LNCaP clone FGC (cell line): Measurements from ENCODE around the gene WDR17.

Source experiments
- DNase-seq: peaks from one replicate; pipeline ENCODE4 v3.0.0-alpha.2; 2011; ENCODE audit warnings: low read depth
- H3K4me3 ChIP-seq: 2 replicates; pipeline ENCODE4 v1.5.1; 2011; ENCODE audit warnings: mild to moderate bottlenecking, low read depth, low read length, control low read depth
- TF ChIP-seq, protein P1 (sequence below): IDR thresholded peaks from 2 replicates; pipeline ENCODE4 v1.5.1; 2012; ENCODE audit warnings: mild to moderate bottlenecking; ENCODE audit not compliant: control insufficient read depth, insufficient read depth; ENCODE audit errors: extremely low read depth

The WDR17 gene

DNA sequence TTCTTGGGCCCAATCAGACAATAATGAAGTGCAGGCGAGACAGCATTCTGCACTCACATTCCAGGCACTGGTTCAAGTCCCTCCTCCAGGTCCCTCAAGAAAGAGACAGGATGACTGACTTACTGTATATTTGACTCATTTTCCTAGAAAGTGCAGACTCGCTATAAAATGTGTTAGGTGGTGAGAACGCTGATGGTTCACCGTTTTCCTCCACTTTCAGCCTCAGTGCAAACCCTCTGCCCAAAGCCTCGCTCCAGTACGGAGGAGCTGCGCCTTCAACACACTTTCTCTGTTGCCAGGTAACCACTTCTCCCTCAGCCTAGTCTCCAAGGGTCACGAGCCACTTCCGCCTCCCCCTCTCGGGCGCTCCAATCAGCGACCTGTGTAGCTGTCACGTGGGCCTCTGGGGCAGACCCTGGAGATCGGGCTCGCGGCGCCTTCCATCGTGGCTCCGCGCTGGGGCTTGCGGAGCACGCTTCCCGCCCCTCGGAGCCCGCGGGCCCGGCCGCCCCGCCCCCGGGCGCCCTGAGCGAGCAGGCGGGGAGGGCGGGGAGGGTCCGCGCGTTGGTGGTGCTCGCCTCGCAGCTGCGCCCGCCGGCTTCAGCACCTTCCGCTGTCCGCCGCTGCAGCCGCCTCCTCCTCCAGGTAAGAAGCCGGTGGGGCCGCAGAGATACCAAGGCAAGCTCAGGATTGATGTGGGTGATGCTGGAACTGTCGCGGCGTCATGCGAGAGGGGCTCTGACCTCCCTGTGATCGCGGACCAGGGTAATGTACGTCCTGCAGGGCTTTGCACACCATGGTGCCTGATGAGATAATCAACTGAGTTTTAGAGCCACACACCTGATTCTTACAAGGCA lies at the start of gene WDR17:
TSS of gene WDR17 (plus strand) at position 407 of the 857 bp plus-strand sequence. CDS start 45,740 bp downstream, outside the sequence.
- no peak for DNase-seq
- H3K4me3 ChIP-seq, result no peak within 1 kb of the TSS
- TF ChIP-seq, protein P1, sequence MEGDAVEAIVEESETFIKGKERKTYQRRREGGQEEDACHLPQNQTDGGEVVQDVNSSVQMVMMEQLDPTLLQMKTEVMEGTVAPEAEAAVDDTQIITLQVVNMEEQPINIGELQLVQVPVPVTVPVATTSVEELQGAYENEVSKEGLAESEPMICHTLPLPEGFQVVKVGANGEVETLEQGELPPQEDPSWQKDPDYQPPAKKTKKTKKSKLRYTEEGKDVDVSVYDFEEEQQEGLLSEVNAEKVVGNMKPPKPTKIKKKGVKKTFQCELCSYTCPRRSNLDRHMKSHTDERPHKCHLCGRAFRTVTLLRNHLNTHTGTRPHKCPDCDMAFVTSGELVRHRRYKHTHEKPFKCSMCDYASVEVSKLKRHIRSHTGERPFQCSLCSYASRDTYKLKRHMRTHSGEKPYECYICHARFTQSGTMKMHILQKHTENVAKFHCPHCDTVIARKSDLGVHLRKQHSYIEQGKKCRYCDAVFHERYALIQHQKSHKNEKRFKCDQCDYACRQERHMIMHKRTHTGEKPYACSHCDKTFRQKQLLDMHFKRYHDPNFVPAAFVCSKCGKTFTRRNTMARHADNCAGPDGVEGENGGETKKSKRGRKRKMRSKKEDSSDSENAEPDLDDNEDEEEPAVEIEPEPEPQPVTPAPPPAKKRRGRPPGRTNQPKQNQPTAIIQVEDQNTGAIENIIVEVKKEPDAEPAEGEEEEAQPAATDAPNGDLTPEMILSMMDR, result no peak

DNA sequence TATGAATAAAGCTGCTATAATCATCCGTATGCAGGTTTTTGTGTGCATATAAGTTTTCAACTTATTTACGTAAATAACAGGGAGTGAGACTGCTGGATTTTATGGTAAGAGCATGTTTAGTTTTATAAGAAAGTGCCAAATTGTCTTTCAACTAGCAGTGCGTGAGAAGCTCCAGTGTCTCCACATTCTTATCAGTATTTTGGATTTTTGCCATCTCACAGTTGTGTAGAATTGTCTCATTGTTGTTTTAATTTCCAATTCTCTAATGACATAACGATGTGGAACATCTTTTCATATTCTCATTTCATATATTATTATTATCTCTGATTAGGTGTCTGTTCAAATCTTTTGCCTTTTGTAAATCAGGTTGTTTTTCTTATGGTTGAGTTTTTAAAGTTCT lies 49.0 kb upstream of the WDR17 start:
- no peak overlapping the region for H3K4me3 ChIP-seq
- no peak for DNase-seq
- TF ChIP-seq, protein P1, result no peak

DNA sequence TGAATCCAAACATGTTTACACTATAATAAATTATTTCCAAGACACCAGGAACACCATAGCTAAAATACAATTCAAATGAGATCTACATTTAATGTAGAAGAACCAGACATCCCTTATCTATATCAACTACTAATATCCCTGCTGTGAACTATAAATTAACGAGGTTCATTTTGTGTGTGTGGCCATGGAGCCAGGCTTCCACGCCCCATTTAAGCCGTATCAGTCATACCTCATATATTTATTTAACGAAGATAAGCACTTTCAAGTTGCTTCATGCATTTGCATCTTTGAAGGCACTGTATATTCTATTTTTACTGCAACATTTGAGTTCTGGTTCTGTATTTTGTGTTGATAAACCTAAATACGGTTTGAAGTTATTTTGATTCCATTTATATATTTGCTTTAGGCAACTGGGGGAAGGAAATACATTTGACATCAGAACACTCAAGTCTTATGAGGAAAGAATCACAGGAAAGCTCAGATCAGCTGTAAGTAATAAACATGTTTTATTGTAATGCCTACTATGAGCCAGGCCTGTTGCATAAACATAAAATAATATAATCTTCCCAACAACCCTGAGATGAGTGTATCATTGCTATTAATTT lies 45.1 kb upstream of the WDR17 start:
- DNase-seq, result no peak
- TF ChIP-seq, protein P1, result no peak
- no peak overlapping the region for H3K4me3 ChIP-seq

DNA sequence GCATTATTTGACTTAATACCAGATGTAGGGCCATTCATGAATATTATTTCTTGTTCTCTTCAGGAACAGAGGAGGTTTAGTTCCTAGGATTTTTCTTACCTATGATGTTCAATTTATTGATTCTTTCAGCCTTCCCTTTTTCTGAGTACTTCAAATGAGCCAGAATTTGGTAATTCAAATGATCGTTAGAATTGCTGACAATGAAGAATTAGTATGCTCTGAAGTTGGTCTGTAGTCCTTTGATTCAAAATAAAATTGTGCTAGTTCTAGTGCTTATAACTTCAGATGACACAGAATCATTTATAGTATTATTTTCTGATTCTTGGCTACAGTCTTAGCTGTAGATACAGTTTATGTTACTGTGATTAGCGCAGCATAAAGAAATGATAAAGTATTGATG lies 35.2 kb upstream of the WDR17 start:
- DNase-seq, result no peak
- TF ChIP-seq, protein P1, result no peak
- H3K4me3 ChIP-seq, result no peak overlapping the region

DNA sequence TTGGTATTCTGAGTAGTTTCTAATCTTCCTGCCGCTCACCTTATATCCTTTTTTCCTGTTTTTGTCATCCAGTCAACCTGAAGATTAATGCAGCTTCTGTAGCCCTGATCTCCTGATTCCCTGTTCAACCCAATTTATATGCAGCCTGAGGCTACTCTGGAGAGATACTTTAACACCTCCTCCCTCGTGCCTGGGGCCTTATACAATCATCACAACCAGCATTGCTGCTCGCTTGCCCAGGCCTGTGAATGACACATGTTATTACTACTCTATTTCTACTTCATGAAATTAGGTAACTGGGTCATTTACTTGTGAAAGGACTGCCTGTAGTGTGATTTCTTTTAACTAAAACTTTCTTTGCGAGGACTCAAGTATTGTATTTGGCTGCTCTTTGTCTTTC lies 33.7 kb upstream of the WDR17 start:
- DNase-seq, result no peak
- no peak overlapping the region for H3K4me3 ChIP-seq
- TF ChIP-seq, protein P1, result no peak

DNA sequence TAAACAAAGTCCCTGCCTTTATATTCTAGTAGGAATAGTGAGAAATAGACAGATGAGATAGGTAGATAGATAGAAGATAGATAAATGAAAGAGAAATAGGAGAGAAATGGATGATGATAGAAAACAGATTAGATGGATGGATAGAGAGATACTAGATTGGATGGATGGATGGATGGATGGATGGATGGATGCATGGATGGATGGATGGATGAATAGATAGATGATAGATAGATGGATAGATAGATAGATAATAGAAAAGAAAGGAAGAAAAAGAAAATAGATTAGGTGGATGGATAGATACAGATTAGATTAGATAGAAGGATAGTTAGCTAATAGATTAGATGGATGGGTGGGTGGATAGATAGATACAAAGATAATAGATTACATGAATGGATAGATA lies 33.2 kb upstream of the WDR17 start:
- H3K4me3 ChIP-seq, result no peak overlapping the region
- TF ChIP-seq, protein P1, result no peak
- DNase-seq, result no peak

DNA sequence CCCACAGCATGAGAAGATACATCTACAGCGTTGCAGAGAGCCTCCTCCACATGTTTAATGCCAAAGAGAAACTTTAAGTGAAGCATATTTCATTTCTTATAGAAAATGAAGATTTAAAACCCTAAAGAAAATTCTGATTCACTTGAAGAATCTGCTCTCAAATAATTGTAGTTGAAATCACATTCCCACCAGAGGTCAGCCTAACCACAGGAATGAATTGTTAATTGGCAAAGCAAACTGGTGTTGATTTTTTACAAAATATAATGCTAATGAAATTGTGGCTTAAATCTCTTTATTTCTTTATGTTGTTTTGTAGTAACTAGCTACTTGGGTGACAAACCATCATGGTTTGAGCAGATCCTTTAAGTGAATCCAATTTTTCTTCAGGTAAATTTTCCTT lies 31.1 kb upstream of the WDR17 start:
- TF ChIP-seq, protein P1, result peak; percentile 36; the same call in 1 of the 2 replicates
- peak; percentile 15 for DNase-seq

More for the DNA sequence above, 31.1 kb upstream of the WDR17 start:
- no peak overlapping the region for H3K4me3 ChIP-seq
